OCI-LY1 (cell line): ENCODE results near the gene DOCK2.

Experiments used
- CTCF ChIP-seq: fragments of 200-600 bp; sonication (generic), shearing (Covaris generic); IDR thresholded peaks from 2 replicates; pipeline ENCODE4 v1.5.1; 2017; ENCODE audit warnings: mild to moderate bottlenecking, antibody characterized with exemption, low read length, moderate library complexity, mixed read lengths
- EZH2 ChIP-seq: fragments of 200-600 bp; sonication (generic), shearing (Covaris generic); IDR thresholded peaks from 2 replicates; pipeline ENCODE4 v1.8.0; 2017; ENCODE audit warnings: borderline replicate concordance, mixed run types, mild to moderate bottlenecking, antibody characterized with exemption, low read length, moderate library complexity, mixed read lengths

- TF ChIP-seq CTCF (no peak), EZH2 (no peak)
Observed at GRCh38 chr5:169657127-169657526, 20.1 kb downstream of the DOCK2 start.
